ENCODE data around the gene GP1BB. TPM values are rescaled to one million over a fixed set of nuclear protein-coding genes. Genes with fewer than 3 reads are reported as not detected.

GP1BB gene
- polyA plus RNA-seq, 1 donor, result 22.8 TPM

- no peak for DNase-seq
Measured at GRCh38 chr22:19727310-19728150, 4.2 kb downstream of the GP1BB start.

GRCh38 chr22:19728271-19728670 is 4.9 kb downstream of the GP1BB start:
- DNase-seq, result no peak

GRCh38 chr22:19728836-19729235 is 5.5 kb downstream of the GP1BB start:
- DNase-seq, result no peak

- DNase-seq, result no peak
Measured at GRCh38 chr22:19729507-19729906, 6.2 kb downstream of the GP1BB start.

GRCh38 chr22:19730198-19730597 is 6.9 kb downstream of the GP1BB start:
- no peak for DNase-seq

- peak; percentile 84 for DNase-seq
Measured at GRCh38 chr22:19730655-19731360, 7.5 kb downstream of the GP1BB start.

GRCh38 chr22:19731361-19732135 is 8.2 kb downstream of the GP1BB start:
- no peak for DNase-seq

GRCh38 chr22:19732403-19733113 is 9.2 kb downstream of the GP1BB start:
- no peak for DNase-seq

GRCh38 chr22:19733755-19734154 is 10.4 kb downstream of the GP1BB start:
- DNase-seq, result no peak

- no peak for DNase-seq
Measured at GRCh38 chr22:19734163-19734562, 10.8 kb downstream of the GP1BB start.

- no peak for DNase-seq
Measured at GRCh38 chr22:19734837-19735382, 11.6 kb downstream of the GP1BB start.

- no peak for DNase-seq
Measured at GRCh38 chr22:19735665-19736510, 12.5 kb downstream of the GP1BB start.

- DNase-seq, result no peak
Measured at GRCh38 chr22:19737846-19738663, 14.7 kb downstream of the GP1BB start.

GRCh38 chr22:19738664-19739447 is 15.5 kb downstream of the GP1BB start:
- no peak for DNase-seq

GRCh38 chr22:19739448-19739895 is 16.1 kb downstream of the GP1BB start:
- no peak for DNase-seq

GRCh38 chr22:19739911-19740449 is 16.6 kb downstream of the GP1BB start:
- no peak for DNase-seq

- no peak for DNase-seq
Measured at GRCh38 chr22:19740586-19740985, 17.2 kb downstream of the GP1BB start.

GRCh38 chr22:19741053-19741452 is 17.7 kb downstream of the GP1BB start:
- no peak for DNase-seq

All from hindlimb muscle (tissue), 1 donor.